ENCODE data around the gene FAF1.
"Not testable (repeated sequence)": the region's sequence is repeated elsewhere in the genome, so short reads cannot be mapped to it uniquely, and the experiment has no call there.

Gene FAF1

DNA sequence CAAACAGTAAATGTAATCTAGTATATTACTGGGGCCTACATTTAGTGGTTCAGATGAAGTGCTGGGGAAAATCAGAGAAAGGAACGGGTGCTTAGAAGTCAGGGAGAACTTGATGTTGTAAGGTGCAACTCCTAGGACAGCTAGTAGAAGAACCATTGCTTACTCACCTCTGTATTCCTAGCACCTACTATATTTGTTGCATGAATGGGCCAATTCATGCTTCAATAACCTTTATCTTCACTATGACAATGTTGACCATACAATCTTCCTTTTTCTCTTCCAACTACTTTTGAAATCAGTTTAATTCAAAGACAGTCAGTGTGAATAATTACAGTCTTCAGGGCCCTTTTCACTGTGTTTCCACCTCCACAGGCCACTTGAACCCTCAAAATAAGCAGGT is 411.8 kb downstream of the FAF1 start:
- no peak for DNase-seq (ENCODE audit: low read depth)

DNA sequence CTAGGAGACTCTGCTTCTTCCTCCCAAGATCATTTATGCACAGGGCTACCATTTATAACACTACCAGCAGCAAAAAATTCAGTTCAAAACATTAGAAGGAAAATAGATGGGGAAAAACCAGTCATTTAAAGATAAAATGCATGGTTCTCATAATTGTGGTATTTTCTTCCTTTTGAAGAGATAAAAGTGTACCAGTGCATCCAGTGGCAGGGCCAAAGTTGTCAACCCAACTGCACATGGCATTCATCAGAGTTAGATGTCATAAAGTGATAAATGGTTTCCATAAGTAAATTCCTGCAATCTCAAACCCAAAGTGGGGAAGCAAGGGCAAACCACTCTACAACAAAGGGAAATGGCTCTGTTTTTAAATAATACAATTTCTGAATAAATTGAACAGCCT is 417.7 kb downstream of the FAF1 start:
- no peak for DNase-seq (ENCODE audit: low read depth)

DNA sequence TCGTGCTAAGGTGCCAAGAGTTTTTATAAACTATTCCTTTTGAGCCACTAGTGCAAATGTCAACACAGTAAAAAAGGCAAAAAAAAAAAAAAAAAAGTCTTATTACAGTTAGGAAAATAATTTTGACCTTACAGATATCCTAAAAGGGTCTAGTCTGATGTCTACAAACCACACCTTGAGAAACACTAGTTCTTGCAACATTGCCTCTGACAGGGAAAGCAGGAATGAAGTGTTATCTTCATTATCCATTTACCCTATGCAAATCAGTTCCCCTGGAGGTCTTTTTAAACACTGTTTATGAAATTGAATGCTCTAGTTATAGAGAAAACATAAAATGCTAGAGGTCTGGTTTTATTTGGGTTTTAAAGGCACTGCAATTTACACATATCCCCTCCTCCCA is 421.6 kb downstream of the FAF1 start:
- no peak for DNase-seq (ENCODE audit: low read depth)

DNA sequence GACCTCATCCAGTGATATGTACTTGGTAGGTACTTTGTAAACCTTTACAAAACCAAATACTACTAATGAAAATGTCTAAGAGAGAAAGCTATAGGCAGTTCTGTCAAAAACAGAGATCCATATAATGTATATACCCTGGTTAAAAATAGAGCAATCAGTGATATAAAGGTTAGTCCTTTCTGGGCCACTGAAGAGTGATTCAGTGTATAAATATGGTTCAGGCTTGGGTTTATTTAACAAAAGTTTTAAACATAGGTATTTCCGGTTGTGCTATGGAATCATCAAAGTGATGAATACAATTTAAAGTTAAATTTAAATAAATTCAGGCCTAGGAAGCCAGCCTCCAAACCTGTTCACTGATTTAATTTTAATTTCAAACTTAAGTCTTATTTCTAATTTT is 428.5 kb downstream of the FAF1 start:
- no peak for DNase-seq (ENCODE audit: low read depth)

DNA sequence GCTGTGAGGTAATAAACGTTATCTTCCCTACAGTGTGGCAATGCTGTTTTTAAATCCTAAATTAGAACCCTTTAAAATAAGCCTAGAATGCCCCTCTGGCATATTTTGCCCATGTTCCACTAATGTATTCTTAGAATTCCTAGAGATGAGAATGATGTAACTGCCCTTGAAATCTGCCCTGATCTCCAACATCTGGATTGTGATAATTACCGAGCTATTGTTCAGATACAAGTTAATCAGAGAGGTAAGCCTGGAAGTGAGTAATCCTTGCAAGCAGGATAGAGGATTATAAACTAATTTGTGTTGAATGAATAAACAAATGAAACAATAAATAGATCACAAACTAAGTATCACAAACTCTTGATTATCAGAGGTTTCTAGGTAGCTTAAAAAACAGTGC is 429.0 kb downstream of the FAF1 start:
- no peak for DNase-seq (ENCODE audit: low read depth)

DNA sequence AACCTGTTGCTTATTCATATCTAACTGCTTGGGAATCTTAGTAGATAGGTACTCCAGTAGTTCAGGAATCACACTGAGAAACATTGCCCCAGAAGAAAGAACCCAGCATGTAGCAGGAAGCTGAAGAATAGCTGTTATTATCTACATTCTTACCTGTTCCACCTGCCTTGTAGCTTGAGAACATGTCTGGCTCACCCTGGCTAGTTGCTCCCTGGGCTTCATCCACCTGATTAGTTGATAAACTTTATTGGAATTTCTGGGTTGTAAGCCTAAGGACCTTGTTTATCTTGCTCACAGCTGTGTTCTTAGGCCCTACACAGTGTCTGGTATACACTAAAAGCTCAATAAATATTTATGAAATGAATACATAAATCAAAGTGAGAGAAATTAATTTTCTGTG is 430.6 kb downstream of the FAF1 start:
- DNase-seq (ENCODE audit: low read depth) = no peak

DNA sequence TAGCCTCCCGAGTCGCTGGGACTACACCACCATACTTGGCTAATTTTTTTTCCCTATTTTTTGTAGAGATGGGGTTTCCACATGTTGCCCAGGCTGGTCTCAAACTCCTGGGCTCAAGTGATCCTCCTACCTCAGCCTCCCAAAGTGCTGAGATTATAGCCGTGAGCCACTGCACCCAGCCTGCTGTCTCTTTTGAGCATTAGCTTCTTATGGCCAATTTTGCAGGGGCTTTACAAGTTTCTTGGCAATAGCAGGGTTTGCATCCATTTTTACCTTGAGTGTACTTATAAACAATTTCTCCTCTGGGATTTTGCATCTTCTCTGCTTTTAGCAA is 432.1 kb downstream of the FAF1 start:
- not testable (repeated sequence) for DNase-seq (ENCODE audit: low read depth)

DNA sequence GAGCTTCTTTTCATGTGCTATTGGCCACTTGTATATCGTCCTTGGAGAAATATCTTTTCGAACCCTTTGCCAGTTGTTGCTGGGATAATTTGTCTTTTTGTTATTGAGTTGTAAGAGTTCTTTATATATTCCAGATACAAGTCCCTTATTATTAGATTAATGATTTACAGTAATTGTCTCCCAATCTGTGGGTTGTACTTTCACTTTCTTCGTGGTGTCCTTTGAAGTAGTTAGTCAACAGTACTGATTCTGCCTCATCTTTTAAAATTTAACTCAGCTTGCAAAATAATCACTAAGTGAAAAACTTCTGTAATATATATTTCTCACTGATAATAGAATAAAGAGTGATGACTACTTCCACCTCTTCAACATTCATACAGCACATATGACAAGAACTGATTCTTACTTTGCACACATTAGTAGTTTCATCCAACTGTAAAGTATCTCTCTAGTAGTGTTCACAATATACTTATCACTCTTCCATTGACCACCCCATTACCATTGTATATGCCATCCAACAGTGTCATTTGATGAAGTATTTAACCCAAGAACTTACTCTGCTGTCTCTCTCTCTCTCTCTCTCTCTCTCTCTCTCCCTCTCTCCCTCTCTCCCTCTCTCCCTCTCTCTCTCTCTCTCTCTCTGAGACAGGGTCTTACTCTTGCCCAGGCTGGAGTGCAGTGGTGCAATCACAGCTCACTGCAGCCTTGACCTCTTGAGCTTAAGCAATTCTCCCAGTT is 432.6 kb downstream of the FAF1 start:
- DNase-seq (ENCODE audit: low read depth) = no peak

DNA sequence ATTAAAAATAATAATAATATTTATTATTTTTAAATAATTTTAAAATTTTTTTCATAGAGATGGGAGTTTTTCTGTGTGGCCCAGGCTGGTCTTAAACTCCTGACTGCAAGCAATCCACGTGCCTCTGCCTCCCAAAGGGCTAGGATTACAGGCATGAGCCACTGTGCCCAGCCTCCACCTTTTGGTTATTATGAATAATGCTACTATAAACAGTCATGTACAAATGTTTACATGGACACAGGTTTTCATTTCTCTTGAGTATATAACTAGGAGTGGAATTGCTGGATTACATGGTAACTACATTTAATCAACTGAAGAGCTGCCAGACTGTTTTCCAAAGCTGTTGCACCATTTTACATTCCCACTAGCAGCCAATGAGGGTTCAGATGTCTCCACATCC is 433.6 kb downstream of the FAF1 start:
- DNase-seq (ENCODE audit: low read depth) = no peak

DNA sequence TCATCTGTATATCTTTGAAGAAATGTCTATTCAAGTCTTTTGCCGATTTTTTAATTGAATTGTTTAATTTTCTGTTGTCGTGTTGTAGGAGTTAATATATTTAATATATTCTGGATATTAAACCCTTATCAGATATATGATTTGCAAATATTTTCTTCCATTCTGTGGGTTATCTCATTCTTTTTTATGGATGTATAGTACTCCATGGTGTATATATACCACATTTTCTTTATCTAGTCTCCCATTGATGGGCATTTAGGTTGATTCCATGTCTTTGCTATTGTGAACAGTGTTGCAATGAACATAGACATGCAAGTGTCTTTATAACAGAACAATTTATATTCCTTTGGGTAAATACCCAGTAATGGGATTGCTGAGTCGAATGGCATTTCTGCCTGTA is 436.5 kb downstream of the FAF1 start:
- DNase-seq (ENCODE audit: low read depth) = no peak

DNA sequence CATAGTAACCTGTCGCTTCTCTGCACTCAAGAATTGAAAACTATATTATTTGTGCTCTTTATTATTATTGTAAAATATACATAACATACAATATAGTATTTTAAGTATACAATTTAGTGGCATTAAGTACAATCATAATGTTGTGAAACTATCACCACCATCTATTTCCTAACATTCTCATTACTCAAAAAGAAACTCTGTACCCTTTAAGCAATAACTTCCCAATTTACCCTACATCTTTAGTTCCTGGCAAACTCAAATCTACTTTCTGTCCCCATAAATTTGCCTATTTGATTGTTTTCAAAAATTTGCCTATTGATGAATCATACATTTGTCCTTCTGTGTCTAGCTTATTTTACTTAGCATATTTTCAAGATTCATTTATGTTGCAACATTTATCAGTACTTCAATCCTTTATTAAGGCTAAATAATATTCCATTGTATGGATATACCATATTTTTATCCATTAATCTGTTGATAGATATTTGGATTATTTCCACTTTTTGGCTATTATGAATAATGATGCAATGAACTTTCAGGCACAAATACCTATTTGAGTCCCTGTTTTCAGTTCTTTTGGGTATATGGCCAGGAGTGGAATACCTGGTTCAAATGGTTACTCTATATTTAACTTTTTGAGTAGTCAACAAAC is 437.2 kb downstream of the FAF1 start:
- DNase-seq (ENCODE audit: low read depth) = no peak

DNA sequence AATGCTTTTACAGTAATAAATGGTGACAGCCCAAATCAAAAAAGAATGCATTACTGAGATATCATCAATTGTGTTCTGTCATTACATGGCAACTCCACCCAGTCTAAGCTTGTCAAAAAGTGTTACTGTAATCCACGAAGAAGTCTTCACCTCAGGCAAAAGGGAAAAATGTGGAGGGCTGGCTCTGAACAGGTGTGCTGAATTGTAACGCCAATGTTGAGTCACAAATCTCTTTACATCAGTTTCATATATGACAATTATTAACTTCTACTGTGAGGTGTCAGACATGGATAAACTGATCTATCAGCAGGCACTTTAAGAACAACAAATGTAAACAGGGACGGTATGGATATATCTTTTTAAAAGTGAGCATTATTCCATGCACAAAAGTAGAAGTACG is 438.4 kb downstream of the FAF1 start:
- no peak for DNase-seq (ENCODE audit: low read depth)

DNA sequence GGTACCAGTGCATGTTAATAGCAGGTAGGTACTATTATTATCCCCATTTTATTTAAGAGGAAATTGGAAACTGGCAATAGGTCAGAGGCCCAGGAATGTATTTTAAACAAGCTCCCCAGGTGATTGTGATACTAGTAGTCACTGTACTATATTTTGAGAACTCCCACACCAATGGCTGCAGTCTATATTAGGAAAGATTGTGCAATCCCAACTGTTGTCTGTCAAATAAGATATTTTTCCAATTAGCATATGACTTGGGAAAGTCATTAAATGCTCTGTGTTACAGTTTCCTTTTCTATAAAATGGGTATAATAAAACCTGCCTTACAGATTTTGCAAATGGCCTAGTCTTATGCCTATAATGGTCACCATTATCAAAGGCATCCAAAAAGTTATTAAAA is 442.6 kb downstream of the FAF1 start:
- DNase-seq (ENCODE audit: low read depth) = no peak

DNA sequence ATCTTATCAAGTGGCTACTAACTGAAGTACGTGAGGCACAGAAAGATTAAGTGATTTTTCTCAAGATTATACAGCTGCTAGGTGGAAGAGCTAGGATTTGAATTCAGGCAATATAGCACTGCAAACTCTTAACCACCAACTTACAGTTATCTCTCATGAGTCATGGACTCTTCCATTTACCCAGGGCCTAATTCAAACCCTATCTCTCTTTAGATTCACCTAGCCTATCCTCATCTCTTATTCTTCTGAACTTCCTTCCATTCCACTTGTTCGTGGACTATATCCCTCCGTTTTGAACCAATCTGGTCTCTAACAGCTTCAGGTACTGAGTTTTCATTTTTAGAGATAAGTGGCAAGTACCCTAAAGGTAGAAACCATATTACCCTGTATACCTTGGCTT is 444.0 kb downstream of the FAF1 start:
- DNase-seq (ENCODE audit: low read depth) = no peak

DNA sequence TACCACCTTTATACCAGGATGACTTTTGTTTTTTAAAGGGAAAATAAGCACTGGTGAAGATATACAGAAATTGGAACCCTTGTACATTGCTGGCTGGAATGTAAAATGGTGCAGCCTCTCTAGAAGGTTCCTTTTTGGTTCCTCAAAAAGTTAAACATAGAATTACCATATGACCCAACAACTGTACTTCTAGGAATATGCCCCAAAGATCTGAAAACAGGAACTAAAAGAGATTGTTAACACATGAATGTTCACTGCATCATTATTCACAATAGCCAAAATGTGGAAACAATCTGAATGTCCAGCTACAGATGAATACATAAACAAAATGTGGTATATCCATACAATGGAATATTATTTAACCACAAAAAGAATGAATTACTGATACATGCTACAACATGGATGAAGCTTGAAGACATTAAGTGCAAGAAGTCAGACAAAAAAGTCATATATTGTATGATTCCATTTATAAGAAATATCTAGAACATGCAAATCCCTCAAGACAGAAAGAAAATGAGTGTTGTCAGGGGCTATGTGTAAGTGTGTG is 452.0 kb downstream of the FAF1 start:
- DNase-seq (ENCODE audit: low read depth) = no peak

DNA sequence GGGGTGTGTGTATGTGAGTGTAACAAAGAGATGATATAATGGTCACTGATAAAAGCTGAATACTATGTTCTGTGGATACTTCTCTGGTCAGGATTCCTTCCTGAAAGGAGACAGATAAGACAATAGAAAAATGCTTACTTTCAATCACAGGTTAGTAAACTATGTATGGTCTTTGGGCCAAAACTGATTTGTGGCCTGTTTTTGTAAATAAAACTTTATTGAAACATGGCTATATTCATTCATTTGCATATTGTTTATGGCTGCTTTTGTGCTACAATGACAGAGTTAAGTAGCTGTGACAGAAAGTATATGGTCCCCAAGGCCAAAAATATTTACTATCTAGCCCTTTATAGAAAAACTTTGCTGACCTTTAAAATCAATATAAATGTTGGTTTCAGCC is 454.6 kb downstream of the FAF1 start:
- DNase-seq (ENCODE audit: low read depth) = no peak

DNA sequence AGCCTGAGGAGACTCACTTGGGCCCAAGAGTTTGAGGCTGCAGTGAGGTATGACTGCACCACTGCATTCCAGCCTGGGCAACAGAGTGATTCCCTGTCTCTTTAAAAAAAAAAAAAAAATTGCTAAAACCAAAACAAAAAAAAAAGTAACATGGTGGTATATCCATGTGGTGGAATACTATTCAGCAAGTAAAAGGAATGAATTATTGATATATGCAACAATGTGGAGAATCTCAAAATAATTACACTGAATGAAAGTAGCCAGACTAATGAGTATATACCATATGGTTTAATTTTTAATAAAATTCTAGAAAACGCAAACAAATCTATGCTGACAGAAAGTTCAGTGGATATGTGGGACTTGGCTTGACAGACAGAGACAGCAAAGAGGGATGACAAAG is 456.6 kb downstream of the FAF1 start:
- no peak for DNase-seq (ENCODE audit: low read depth)

DNA sequence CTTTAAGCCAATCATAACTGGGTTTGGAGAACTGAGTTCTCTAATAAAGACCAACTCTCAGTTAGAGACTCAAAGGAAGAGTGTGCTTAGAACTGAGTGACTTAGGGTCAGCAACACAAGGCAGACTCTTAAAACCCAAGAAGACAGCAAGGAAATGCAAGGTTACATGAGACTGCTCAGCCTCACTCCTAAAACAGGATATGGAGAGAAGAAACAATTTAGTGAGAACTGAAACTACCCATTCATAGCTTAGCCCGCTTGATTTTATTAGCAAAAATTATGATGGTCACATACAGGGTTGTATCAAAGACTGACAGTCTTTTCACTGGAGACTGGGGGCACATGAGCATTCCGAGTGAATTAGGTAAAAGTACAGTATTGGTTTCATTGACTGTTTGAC is 457.9 kb downstream of the FAF1 start:
- DNase-seq (ENCODE audit: low read depth) = no peak

DNA sequence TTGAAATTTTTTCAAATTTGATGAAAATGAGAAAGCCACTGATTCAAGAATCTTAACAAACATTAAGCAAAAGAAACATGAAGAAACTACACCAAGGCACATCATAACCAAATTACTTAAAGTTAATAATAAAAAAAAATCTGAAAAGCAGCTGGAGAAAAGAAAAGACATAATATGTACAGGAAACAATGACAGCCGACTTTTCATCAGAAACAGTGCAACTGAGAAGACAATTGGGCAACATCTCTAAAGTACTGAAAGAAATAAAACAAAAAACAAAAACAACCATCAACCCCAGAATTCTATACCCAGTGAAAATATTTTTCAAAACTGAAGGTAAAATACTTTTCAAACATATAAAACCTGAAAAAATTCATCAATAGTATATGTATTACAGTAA is 463.1 kb downstream of the FAF1 start:
- DNase-seq (ENCODE audit: low read depth) = no peak

DNA sequence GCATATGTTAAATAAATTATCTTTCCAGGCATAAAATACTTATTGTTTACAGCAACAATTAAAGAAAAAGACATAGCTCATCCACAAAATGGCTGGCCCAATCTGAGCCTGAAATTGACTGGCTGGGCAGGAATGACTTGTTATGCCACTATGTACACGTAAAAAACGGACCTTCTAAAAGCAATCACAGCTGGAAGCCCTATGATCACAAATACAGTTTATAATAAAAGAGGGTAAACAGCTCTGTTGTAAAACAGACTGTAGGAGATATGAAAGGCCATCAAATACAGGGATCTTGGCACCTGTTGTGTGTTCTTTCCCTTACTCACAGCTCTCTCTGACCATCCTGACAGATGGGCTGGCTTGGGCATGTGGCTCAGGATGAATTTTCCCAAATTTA is 466.4 kb downstream of the FAF1 start:
- no peak for DNase-seq (ENCODE audit: low read depth)

DNA sequence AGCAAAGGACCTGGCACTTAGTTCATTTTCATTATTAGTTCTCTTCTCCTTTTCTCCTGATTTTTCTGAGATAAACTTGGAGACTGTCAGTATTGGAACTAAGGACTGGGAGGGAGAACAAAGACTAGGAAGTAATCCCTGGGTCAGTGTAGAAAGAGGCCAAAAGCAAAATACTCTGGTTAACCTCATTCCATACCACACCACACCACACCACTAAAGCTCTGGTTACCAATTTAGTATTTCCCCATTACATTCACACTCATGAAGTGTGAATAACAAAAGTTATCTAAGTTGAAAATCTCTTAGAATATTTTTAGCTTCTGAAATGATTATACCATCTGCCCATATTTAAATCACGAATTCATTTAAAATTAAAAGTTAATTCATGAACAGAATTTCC is 467.9 kb downstream of the FAF1 start:
- no peak for DNase-seq (ENCODE audit: low read depth)

DNA sequence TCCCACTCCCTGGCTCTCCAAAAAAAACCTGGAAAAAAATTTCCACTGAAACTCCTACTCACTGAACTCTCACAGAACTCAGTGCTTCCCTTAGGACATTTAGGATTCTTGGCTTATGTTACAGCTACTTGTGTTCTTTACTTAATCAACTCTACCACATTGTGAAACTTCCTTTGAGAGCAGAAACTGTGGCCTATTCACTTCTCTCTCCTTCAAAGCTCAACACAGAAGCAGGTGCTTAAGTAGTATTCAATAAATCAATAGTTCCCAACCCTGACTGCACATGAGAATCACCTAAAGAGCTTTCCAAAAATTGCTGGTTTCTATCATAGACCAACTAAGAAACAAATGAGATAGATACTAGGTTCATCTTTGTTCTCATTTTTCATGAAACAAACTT is 468.9 kb downstream of the FAF1 start:
- DNase-seq (ENCODE audit: low read depth) = no peak

DNA sequence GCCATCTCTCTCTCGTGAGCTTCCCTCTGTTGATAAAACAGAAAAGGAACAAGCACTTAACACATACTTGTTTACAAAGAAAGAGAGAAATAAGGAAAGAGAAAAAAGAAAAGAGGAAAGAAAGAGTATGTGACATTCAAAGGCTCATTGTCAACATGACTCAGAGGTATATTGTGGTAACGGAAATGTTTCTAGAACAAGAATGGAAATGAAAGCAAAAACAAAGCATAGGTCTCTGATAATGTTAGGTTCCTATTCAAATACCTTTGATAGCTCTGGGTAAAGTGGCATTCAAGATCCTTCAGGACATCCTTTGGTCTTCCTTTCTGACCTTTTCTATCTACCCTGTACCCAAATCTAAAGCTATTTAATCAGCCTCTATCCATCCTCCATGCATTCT is 469.4 kb downstream of the FAF1 start:
- DNase-seq (ENCODE audit: low read depth) = no peak

DNA sequence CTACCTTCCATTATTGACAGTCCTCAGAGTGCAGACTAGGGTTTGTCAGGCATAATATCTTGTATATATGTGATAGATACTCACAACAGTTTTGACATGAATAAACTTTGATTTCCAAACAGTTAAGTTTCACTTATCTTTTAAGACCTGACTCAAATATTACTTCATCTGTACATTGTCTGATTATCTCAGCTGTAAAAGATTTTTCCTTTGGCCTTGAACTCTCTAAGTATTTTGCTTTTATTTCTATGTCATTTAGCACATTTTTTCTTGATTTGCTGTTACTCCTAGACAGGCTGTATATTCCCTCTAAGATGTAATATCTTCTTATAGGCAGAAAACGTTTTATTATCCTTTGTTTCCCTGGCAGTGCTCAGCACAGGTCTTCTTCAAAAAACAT is 471.2 kb downstream of the FAF1 start:
- no peak for DNase-seq (ENCODE audit: low read depth)

Measured in fibroblast of the conjunctiva (primary cell).